Measurements from ENCODE around the gene AP3S1. TPM values are rescaled to one million over a fixed set of nuclear protein-coding genes. Genes with fewer than 3 reads are reported as not detected.
"Not testable (repeated sequence)": the region's sequence is repeated elsewhere in the genome, so short reads cannot be mapped to it uniquely, and the experiment has no call there.

Gene AP3S1
- total RNA-seq, 1 donor from 2014 or later = 66.8 TPM

- not testable (repeated sequence) for DNase-seq (ENCODE audit: low read depth, low spot score)
Measured at GRCh38 chr5:115824983-115825382, 16.8 kb upstream of the AP3S1 start.

- no peak for DNase-seq (ENCODE audit: low read depth, low spot score)
Measured at GRCh38 chr5:115825948-115826347, 15.8 kb upstream of the AP3S1 start.

GRCh38 chr5:115829913-115830312 lies 11.8 kb upstream of the AP3S1 start:
- DNase-seq (ENCODE audit: low read depth, low spot score) = no peak

DNA sequence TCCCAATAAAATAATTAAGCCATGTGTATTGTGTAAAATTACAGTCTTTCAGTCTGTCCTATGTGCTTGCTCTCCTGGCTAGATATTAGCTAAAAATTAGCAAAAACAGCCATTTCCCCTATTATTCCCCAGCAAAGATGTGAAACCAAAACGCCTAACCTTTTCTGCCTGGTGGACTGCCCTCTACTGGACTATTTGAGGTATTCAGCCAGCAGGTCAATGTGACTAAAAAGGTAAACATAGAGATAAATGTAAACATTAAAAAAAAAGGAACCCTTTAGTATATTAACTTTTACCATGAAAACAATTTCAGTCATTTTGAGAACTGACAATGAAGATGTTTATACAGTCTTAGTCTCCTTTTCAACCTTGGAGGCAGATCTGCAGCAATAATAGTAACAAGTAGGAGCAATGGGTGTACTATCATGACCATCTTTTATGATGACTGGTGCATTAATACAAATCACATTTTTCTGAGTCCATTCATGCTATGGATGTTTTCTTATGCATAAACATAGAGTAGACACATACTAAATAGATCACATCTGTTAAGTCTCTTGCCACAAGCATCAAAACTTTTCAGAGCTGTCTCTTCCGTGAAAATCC lies 10.5 kb upstream of the AP3S1 start:
- DNase-seq (ENCODE audit: low read depth, low spot score) = no peak

- DNase-seq (ENCODE audit: low read depth, low spot score) = no peak
Measured at GRCh38 chr5:115835481-115835880, 6.3 kb upstream of the AP3S1 start.

DNA sequence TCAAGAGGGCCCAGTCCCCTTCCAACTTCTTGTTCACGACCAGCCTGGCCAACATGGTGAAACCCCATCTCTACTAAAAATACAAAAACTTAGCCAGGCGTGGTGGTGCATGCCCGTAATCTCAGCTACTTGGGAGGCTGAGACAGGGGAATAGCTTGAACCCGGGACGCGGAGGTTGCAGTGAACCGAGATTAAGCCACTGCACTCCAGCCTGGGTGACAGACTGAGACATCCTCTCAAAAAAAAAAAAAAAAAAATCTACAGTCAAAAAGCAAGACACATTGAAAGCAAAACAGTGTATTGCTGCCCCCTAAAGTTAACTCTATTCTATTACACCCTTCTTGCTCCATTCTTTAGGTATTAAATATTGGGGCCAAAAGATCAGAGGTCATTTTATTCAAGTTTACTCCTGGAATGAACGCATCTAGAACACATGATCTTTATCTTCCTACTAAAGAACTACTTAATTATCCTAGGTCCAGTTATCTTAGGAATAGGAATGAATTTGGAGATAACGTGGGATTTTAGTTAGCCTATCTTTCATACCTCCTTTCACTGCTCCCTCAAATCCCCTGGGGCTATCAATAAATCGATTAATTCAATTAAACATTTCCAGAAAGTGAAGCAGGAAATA lies 2.7 kb upstream of the AP3S1 start:
- no peak for DNase-seq (ENCODE audit: low read depth, low spot score)

- no peak for DNase-seq (ENCODE audit: low read depth, low spot score)
Measured at GRCh38 chr5:115840873-115841272, 862 bp upstream of the AP3S1 start.

- no peak for DNase-seq (ENCODE audit: low read depth, low spot score)
Measured at GRCh38 chr5:115842089-115842935, 577 bp downstream of the AP3S1 start.

DNA sequence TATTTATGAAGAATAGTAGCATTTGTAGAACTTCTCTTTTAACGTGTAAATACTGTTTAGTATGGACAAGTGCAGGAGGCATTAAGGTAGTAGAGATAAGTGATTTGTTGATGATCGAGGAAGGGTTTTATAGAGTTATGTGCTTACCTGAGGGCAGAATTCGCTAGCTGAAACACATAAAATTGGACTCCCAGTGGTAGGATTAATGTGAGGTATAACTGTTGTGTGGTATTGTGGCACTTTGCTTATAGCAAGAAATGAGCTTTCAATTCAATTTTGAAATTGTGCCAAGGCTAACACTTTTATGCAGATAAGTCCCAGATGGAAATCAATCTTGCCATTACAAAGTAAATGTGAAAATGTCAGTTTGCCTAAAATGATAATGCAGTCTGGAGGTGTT lies 1.2 kb downstream of the AP3S1 start:
- no peak for DNase-seq (ENCODE audit: low read depth, low spot score)

- no peak for DNase-seq (ENCODE audit: low read depth, low spot score)
Measured at GRCh38 chr5:115843444-115844130, 1.9 kb downstream of the AP3S1 start.

DNA sequence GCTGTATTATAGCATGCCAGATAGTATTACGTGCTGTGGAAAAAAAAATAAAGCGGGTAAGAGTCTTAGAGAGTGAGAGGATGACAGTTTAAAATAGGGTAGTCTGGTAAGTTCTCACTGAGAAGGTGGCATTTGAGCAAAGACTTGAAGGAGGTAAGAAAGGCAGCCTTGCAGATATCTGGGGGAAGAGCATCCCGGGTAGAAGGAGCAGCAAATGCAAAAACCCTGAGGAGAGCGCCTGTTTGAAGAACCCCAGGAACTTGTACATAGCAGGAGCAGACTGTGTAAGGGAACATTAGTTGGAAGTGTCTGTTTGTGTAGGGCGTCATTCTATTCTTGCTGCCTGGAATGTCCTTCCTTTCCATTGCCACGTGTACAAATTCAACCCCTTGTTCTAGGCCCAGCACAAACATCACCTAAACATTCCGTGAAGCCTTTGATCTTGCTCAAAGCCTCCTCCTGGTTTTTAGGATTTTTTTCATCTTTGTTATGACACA lies 2.6 kb downstream of the AP3S1 start:
- no peak for DNase-seq (ENCODE audit: low read depth, low spot score)

DNA sequence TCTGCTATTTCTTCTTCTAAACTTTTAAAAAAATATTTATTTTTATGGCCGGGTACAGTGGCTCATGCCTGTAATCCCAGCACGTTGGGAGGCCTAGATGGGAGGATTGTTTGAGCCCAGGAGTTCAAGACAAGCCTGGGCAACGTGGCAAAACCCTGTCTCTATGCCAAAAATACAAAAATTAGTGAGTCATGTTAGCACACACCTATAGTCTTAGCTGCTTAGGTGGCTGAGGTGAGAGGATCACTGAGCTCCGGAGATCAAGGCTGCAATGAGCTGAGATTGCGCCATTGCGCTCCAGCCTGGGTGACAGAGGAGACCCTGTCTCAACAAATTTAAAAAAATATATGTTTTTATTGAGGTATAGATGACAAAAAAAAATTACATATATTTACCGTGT lies 5.6 kb downstream of the AP3S1 start:
- no peak for DNase-seq (ENCODE audit: low read depth, low spot score)

DNA sequence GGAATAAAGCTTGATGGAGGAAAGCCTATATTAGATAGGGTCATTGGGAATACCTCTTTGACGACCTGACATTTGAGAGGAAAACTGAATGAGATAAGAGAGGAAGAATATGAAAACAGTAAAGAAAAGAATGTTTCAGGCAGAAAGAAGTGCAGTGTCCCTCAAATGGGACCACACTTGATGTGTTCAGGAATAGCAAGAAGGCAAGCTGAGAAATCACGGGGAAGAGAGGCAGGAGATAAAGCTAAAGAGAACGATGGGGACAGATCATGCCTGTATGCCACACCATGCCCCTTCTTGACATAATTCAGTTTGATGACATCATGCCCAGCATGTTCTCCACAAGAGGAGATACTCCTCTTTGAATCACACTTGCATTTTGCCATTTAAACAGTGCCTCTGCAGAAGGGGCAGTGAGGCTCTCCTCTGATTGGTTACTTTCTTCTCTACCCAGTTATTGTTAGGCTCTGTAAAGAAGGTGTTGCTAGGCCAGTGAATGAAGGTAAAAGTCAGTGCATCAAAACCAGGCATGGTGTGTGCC lies 7.6 kb downstream of the AP3S1 start:
- no peak for DNase-seq (ENCODE audit: low read depth, low spot score)

GRCh38 chr5:115850744-115851416 lies 9.1 kb downstream of the AP3S1 start:
- DNase-seq (ENCODE audit: low read depth, low spot score) = no peak

DNA sequence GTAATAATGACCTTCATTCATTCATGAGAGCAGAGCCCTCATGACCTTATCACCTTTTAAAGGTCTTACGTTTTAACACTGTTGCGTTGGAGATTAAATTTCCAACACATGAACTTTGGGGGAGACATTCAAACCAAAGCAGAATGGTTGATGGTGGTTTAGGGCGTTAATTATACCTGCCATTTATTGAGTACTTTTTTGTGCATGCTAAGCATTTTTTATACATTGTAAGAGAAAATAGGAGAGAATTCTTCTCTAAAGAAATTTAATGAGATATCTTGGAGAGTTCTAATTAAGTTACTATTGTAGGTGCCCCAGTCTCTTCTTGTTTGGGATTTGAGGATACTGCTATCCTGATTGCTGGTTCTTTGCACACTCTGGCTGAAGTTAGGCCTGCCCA lies 12.4 kb downstream of the AP3S1 start:
- no peak for DNase-seq (ENCODE audit: low read depth, low spot score)

DNA sequence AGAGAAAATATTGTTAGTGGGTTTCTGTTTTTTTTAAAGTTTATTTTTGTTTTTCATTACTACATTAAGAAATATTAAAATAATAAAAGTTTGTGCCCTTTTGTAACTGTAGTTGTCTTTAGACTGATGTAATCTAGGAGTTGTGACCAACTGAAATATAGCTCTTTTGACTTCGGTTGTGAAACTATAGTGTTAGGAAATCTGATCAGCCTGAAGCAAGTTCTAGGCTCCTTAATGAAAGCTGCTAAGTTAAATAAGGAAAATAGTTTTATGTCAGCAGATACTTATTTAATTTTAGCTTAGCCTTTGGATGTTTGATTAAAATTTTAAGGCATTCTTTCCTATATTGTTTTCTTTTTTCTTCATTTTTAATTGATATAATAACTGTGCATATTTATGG lies 14.2 kb downstream of the AP3S1 start:
- no peak for DNase-seq (ENCODE audit: low read depth, low spot score)

- DNase-seq (ENCODE audit: low read depth, low spot score) = no peak
Measured at GRCh38 chr5:115857057-115857479, 15.3 kb downstream of the AP3S1 start.

DNA sequence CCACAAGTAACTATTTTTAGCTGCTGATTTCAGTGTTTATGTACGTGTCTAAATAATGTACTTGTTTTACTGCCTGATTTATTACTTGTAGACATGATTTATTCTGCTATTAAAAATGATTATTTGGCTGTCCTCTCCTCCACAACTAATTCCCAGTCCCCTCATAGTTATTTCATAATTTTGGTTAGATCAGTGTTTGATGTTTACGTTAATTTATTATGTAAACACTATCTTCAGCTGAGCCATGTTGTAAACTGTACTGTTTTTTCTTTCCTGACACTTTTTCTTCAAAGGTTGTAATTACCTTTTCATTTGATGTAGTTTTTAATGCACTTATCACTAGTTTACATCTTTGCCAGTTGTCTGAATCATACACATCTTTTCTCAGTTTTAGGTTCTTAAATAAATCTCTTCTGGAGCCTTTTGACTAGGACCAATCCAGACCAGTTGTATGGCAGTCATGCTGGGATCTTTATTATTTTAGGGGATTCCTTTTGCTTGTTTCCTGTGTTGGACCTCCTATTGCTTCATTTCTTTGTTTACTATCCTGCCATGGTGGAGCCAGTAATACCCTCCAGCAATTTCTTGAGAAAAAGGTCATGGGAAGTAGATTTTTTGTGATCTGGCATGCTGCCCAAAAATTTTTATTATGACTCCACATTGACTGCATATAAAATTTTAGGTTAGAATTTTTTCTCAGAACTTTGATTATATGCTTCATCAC lies 16.1 kb downstream of the AP3S1 start:
- DNase-seq (ENCODE audit: low read depth, low spot score) = no peak

GRCh38 chr5:115858396-115858795 lies 16.7 kb downstream of the AP3S1 start:
- DNase-seq (ENCODE audit: low read depth, low spot score) = no peak

DNA sequence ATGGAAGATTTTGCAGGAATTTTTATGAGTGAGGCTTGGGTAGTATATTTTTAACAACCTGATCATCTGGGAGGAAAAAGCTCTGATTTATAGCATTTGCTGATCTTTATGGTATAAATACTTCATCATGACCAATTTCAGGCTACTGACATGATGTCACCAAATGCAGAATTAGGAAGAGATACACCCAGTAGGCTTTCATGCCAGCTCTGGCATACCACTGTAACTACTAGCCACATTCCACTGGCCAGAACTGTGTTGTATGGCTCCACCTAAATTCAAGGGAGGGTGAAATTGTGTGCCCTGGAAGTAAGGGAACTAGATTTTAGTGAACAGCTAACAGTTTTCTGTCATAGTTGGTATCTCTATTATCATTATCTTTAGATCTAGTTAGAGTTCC lies 17.6 kb downstream of the AP3S1 start:
- no peak for DNase-seq (ENCODE audit: low read depth, low spot score)

All from pulmonary artery endothelial cell (primary cell).